Esophagus muscularis mucosa (tissue), 3 donors: ENCODE measurements around the gene CARMIL1.

Experiments
- CTCF ChIP-seq, 3 experiments: fragments of 200-600 bp in 2 of 3; fragments of 450-650 bp in 1 of 3; sonication (generic) in 2 of 3; IDR thresholded peaks; one replicate each; pipeline ENCODE4 v1.5.1; 2017 to 2019; ENCODE audit warnings: antibody characterized with exemption in 3 of 3, mild to moderate bottlenecking in 2 of 3, moderate library complexity in 1 of 3
- POLR2A ChIP-seq: fragments of 450-650 bp; IDR thresholded peaks from one replicate; pipeline ENCODE4 v1.6.1; 2017; ENCODE audit warnings: antibody characterized with exemption, moderate library complexity, mild to moderate bottlenecking, low read depth
- POLR2AphosphoS5 ChIP-seq, 2 donors: sonication (generic); formaldehyde crosslinking; IDR thresholded peaks; one replicate each; pipeline ENCODE4 v1.6.1; 2017; ENCODE audit warnings: antibody characterized with exemption in 2 of 2

DNA sequence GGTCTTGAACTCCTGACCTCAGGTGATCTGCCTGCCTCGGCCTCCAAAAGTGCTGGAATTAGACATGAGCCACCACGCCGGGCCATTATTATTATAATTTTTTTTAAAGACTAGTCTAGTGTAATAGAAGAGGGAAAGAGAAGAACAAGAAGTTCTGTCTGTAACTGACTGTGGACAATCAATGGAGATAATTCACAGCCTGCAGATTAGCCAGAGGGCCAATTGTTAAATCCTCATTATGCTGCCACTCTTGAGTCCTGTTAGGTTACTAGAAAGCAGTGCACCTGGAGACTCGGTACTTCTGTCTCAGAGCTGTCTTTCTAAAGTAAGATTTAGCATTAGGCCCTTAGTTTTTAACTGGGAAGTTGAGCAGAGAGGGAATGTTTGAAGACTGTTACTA, 37.5 kb downstream of the CARMIL1 start:
- TF ChIP-seq CTCF (IDR thresholded peaks at IDR 0.05), result no peak
- no peak for TF ChIP-seq POLR2AphosphoS5 (IDR thresholded peaks at IDR 0.05)
- no peak for TF ChIP-seq POLR2A
